H9 (cell line): ENCODE measurements around the gene KLK2. TPM values are rescaled to one million over a fixed set of nuclear protein-coding genes. Genes with fewer than 3 reads are reported as not detected.

Experiments used
- DNase-seq: peaks from one replicate; pipeline ENCODE4 v3.0.0-alpha.2; 2017
- H2AFZ ChIP-seq: one replicate; pipeline ENCODE4 v1.6.1; 2013; ENCODE audit warnings: mild to moderate bottlenecking, low read length, control low read depth, moderate library complexity
- H2AK5ac ChIP-seq: 2 replicates; pipeline ENCODE4 v1.6.1; 2013; ENCODE audit warnings: low read length, control low read depth, mixed read lengths; ENCODE audit not compliant: insufficient read length
- H2BK120ac ChIP-seq: one replicate; pipeline ENCODE4 v1.6.1; 2013; ENCODE audit warnings: low read depth, mild to moderate bottlenecking, low read length, control low read depth, inconsistent platforms; ENCODE audit not compliant: poor library complexity, severe bottlenecking
- H2BK12ac ChIP-seq: 2 replicates; pipeline ENCODE4 v1.6.1; 2013; ENCODE audit warnings: low read length, control low read depth, mixed read lengths, low read depth; ENCODE audit not compliant: insufficient read length
- H2BK15ac ChIP-seq: 2 replicates; pipeline ENCODE4 v1.6.1; 2013; ENCODE audit warnings: low read depth, low read length, control low read depth
- H2BK20ac ChIP-seq: one replicate; pipeline ENCODE4 v1.6.1; 2013; ENCODE audit warnings: low read depth, mild to moderate bottlenecking, low read length, control low read depth, inconsistent platforms; ENCODE audit not compliant: poor library complexity, severe bottlenecking
- H2BK5ac ChIP-seq: 2 replicates; pipeline ENCODE4 v1.6.1; 2013; ENCODE audit warnings: low read length, control low read depth, mixed read lengths; ENCODE audit not compliant: insufficient read length
- H3K14ac ChIP-seq: 2 replicates; pipeline ENCODE4 v1.6.1; 2013; ENCODE audit warnings: low read length, control low read depth; ENCODE audit not compliant: insufficient read depth
- H3K18ac ChIP-seq: 2 replicates; pipeline ENCODE4 v1.6.1; 2013; ENCODE audit warnings: low read depth, mild to moderate bottlenecking, mixed read lengths, low read length, control low read depth; ENCODE audit not compliant: insufficient read length
- H3K23ac ChIP-seq: 2 replicates; pipeline ENCODE4 v1.6.1; 2013; ENCODE audit warnings: low read length, control low read depth, mixed read lengths, low read depth; ENCODE audit not compliant: insufficient read length
- H3K23me2 ChIP-seq: 2 replicates; pipeline ENCODE4 v1.6.1; 2013; ENCODE audit warnings: low read depth, mild to moderate bottlenecking, mixed read lengths, low read length, control low read depth; ENCODE audit not compliant: insufficient read length, poor library complexity, severe bottlenecking
- H3K27ac ChIP-seq: 2 replicates; pipeline ENCODE4 v1.5.1; 2013; ENCODE audit warnings: low read length, control low read depth, mixed read lengths, low read depth; ENCODE audit not compliant: insufficient read length
- H3K27me3 ChIP-seq: 2 replicates; pipeline ENCODE4 v1.6.1; 2013; ENCODE audit warnings: low read length, control low read depth, inconsistent platforms; ENCODE audit not compliant: insufficient read depth
- H3K4ac ChIP-seq: 2 replicates; pipeline ENCODE4 v1.6.1; 2013; ENCODE audit warnings: low read depth, mild to moderate bottlenecking, control low read depth, inconsistent platforms, low read length, moderate library complexity
- H3K4me1 ChIP-seq: 2 replicates; pipeline ENCODE4 v1.6.1; 2013; ENCODE audit warnings: low read length, control low read depth, inconsistent platforms; ENCODE audit not compliant: insufficient read depth
- H3K4me2 ChIP-seq: 2 replicates; pipeline ENCODE4 v1.6.1; 2013; ENCODE audit warnings: low read length, control low read depth, mixed read lengths; ENCODE audit not compliant: insufficient read length, insufficient read depth
- H3K56ac ChIP-seq: 2 replicates; pipeline ENCODE4 v1.6.1; 2013; ENCODE audit warnings: low read depth, mild to moderate bottlenecking, mixed read lengths, low read length, control low read depth; ENCODE audit not compliant: insufficient read length
- H3K79me1 ChIP-seq: 2 replicates; pipeline ENCODE4 v1.6.1; 2013; ENCODE audit warnings: low read depth, mild to moderate bottlenecking, moderate library complexity, low read length, control low read depth, inconsistent platforms; ENCODE audit not compliant: insufficient read depth, poor library complexity, severe bottlenecking
- H3K79me2 ChIP-seq: 2 replicates; pipeline ENCODE4 v1.6.1; 2013; ENCODE audit warnings: low read length, control low read depth, inconsistent platforms; ENCODE audit not compliant: insufficient read depth
- H3K9ac ChIP-seq: 2 replicates; pipeline ENCODE4 v1.6.1; 2013; ENCODE audit warnings: low read length, control low read depth, mixed read lengths; ENCODE audit not compliant: insufficient read length; ENCODE audit errors: extremely low read depth
- H3K9me3 ChIP-seq: one replicate; pipeline ENCODE4 v1.6.1; 2013; ENCODE audit warnings: low read depth, low read length, inconsistent platforms; ENCODE audit not compliant: control insufficient read depth
- H3T11ph ChIP-seq: one replicate; pipeline ENCODE4 v1.6.1; 2013; ENCODE audit warnings: mild to moderate bottlenecking, low read length, control low read depth, inconsistent platforms
- H4K20me1 ChIP-seq: one replicate; pipeline ENCODE4 v1.6.1; 2013; ENCODE audit not compliant: control insufficient read depth, insufficient read length, insufficient read depth
- H4K5ac ChIP-seq: 2 replicates; pipeline ENCODE4 v1.6.1; 2013; ENCODE audit warnings: low read depth, mild to moderate bottlenecking, mixed read lengths, low read length, control low read depth; ENCODE audit not compliant: insufficient read length
- H4K8ac ChIP-seq: replicated peaks from 2 replicates; pipeline ENCODE4 v1.6.1; 2013; ENCODE audit warnings: low read length, control low read depth, mixed read lengths, low read depth; ENCODE audit not compliant: insufficient read length
- H4K91ac ChIP-seq: 2 replicates; pipeline ENCODE4 v1.6.1; 2013; ENCODE audit warnings: low read depth, mild to moderate bottlenecking, moderate library complexity, mixed read lengths, low read length, control low read depth; ENCODE audit not compliant: insufficient read length
- H3K27ac Mint-ChIP-seq, 3 experiments: 2 replicates in 2 of 3; 3 replicates in 1 of 3; pipeline ENCODE4 v1.8.0; 2020 to 2021; ENCODE audit warnings: mixed read lengths in 3 of 3, mild to moderate bottlenecking in 1 of 3, moderate library complexity in 1 of 3
- H3K27me3 Mint-ChIP-seq: 2 replicates; pipeline ENCODE4 v1.8.0; 2021; ENCODE audit warnings: low read depth, mild to moderate bottlenecking, moderate library complexity, mixed read lengths
- H3K36me3 Mint-ChIP-seq, 3 experiments: 2 replicates in 2 of 3; 3 replicates in 1 of 3; pipeline ENCODE4 v1.8.0; 2020 to 2021; ENCODE audit warnings: low read depth in 3 of 3, mixed read lengths in 3 of 3; ENCODE audit not compliant: insufficient read depth in 1 of 3
- H3K4me1 Mint-ChIP-seq, 2 experiments: 2 replicates each; pipeline ENCODE4 v1.8.0; 2020; ENCODE audit warnings: mixed read lengths in 2 of 2
- H3K4me3 Mint-ChIP-seq, 2 experiments: 2 replicates in 1 of 2; 3 replicates in 1 of 2; pipeline ENCODE4 v1.8.0; 2020 to 2021; ENCODE audit warnings: mild to moderate bottlenecking in 2 of 2, mixed read lengths in 2 of 2, moderate library complexity in 1 of 2
- H3K9me3 Mint-ChIP-seq, 2 experiments: 2 replicates in 1 of 2; 3 replicates in 1 of 2; pipeline ENCODE4 v1.8.0; 2020; ENCODE audit warnings: mild to moderate bottlenecking in 2 of 2, mixed read lengths in 2 of 2, moderate library complexity in 1 of 2
- CTCF ChIP-seq: fragments of 200-600 bp; sonication (generic); conservative IDR thresholded peaks from 3 replicates; pipeline ENCODE4 v1.8.0; 2021; ENCODE audit warnings: antibody characterized with exemption, mild to moderate bottlenecking
- WGBS: extraction: QIAGEN DNeasy Blood & Tissue Kit; methylation state at CpG from one replicate; pipeline ENCODE4 v1.1.7; 2013; ENCODE audit warnings: missing lambda C conversion rate, low lambda C conversion rate, mixed read lengths; ENCODE audit not compliant: insufficient read length; ENCODE audit errors: extremely low coverage; 5-methylcytosine and 5-hydroxymethylcytosine counted together
- total RNA-seq: library from RNA; stranded (reverse); gene quantifications from 2 replicates; pipeline ENCODE4 v1.2.1, GENCODE V29; 2021

KLK2 gene
- total RNA-seq, 1 experiment from 2014 or later = not detected

- no peak overlapping the region for H4K5ac ChIP-seq
- H3K9me3 ChIP-seq = peaks cover 4% of the 10 kb centered on the region
- no peak overlapping the region for H3K9ac ChIP-seq
- TF ChIP-seq CTCF = no peak
- H3K14ac ChIP-seq = no peak overlapping the region
- peaks cover 4 to 11% (median 7%) of the 10 kb centered on the region in 3 experiments; a peak in 5 of 7 replicates for H3K36me3 Mint-ChIP-seq
- no peak overlapping the region for H3K4ac ChIP-seq
- H2BK12ac ChIP-seq = no peak overlapping the region
- no peak overlapping the region for H2BK5ac ChIP-seq
- no peak overlapping the region for H2BK120ac ChIP-seq
- H3K56ac ChIP-seq = no peak overlapping the region
- WGBS = no CpG with 5 or more reads among the region's 5 CpGs
- no peaks in the 10 kb centered on the region; the same call in 1 of the 2 replicates for H3K27me3 ChIP-seq
- no peak overlapping the region for H2BK20ac ChIP-seq
- no peaks in the 10 kb centered on the region for H3K4me1 ChIP-seq
- no peak overlapping the region for H2AFZ ChIP-seq
- H3K23ac ChIP-seq = no peak overlapping the region
- H3K27ac ChIP-seq = no peak overlapping the region
- no peaks in the 10 kb centered on the region for H3K23me2 ChIP-seq
- no peak overlapping the region for H2BK15ac ChIP-seq
- H3T11ph ChIP-seq = no peak overlapping the region
- no peak overlapping the region for H3K4me2 ChIP-seq
- H3K9me3 Mint-ChIP-seq = peaks cover 33 to 38% of the 10 kb centered on the region in 2 experiments
- H3K79me1 ChIP-seq = no peaks in the 10 kb centered on the region
- H3K18ac ChIP-seq = no peak overlapping the region
- no peaks in the 10 kb centered on the region for H4K20me1 ChIP-seq
- H4K91ac ChIP-seq = no peak overlapping the region
- H2AK5ac ChIP-seq = no peak overlapping the region
- peaks cover 86% of the 10 kb centered on the region for H3K27me3 Mint-ChIP-seq
- no peak overlapping the region for H4K8ac ChIP-seq
- no peak overlapping the region for H3K27ac Mint-ChIP-seq
- H3K79me2 ChIP-seq = no peaks in the 10 kb centered on the region
- no peaks in the 10 kb centered on the region for H3K4me1 Mint-ChIP-seq
- no peak for DNase-seq
- H3K4me3 Mint-ChIP-seq = no peak overlapping the region
Measured at GRCh38 chr19:50890422-50891252, 17.4 kb downstream of the KLK2 start.
